Tibial nerve (tissue), 4 donors: ENCODE results near the gene PSORS1C1. TPM values are rescaled to one million over a fixed set of nuclear protein-coding genes. Genes with fewer than 3 reads are reported as not detected.

ENCODE experiments used
- DNase-seq, 2 donors: peaks; one replicate each; pipeline ENCODE4 v3.0.0-alpha.2; 2019; ENCODE audit warnings: low spot score in 2 of 2
- H3K27ac ChIP-seq, 4 donors: fragments of 200-600 bp; sonication (generic) in 3 of 4; one replicate each; pipeline ENCODE4 v1.5.1; 2017 to 2019; ENCODE audit warnings: mild to moderate bottlenecking in 1 of 4
- H3K27me3 ChIP-seq, 2 donors: fragments of 200-600 bp; sonication (generic) in 1 of 2; one replicate each; pipeline versions ENCODE4 v1.5.1 to v1.6.0; 2017 to 2019
- H3K36me3 ChIP-seq, 3 donors: fragments of 200-600 bp; sonication (generic); one replicate each; pipeline ENCODE4 v1.5.1; 2018 to 2019
- H3K4me1 ChIP-seq, 4 donors: fragments of 200-600 bp; sonication (generic) in 3 of 4; one replicate each; pipeline ENCODE4 v1.5.1; 2017 to 2019
- H3K4me3 ChIP-seq, 4 donors: fragments of 200-600 bp; sonication (generic) in 3 of 4; one replicate each; pipeline ENCODE4 v1.5.1; 2017 to 2019; ENCODE audit warnings: mild to moderate bottlenecking in 1 of 4, moderate library complexity in 1 of 4
- H3K9me3 ChIP-seq, 4 donors: fragments of 200-600 bp; sonication (generic) in 3 of 4; one replicate each; pipeline ENCODE4 v1.5.1; 2017 to 2019
- CTCF ChIP-seq, 5 experiments: fragments of 200-600 bp in 3 of 5; fragments of 450-650 bp in 2 of 5; sonication (generic) in 3 of 5; IDR thresholded peaks; one replicate each; pipeline ENCODE4 v1.5.1; 2016 to 2019; ENCODE audit warnings: antibody characterized with exemption in 5 of 5, mild to moderate bottlenecking in 3 of 5, moderate library complexity in 2 of 5
- EP300 ChIP-seq, 2 donors: sonication (generic); formaldehyde crosslinking; IDR thresholded peaks; one replicate each; pipeline ENCODE4 v1.6.1; 2017; ENCODE audit warnings: antibody characterized with exemption in 2 of 2, mild to moderate bottlenecking in 1 of 2
- POLR2A ChIP-seq, 2 donors: fragments of 450-650 bp; IDR thresholded peaks; one replicate each; pipeline ENCODE4 v1.6.1; 2017; ENCODE audit warnings: antibody characterized with exemption in 2 of 2, mild to moderate bottlenecking in 2 of 2, moderate library complexity in 2 of 2
- WGBS, 2 donors: methylation state at CpG; one replicate each; pipeline ENCODE4 v1.1.5; 2018; 5-methylcytosine and 5-hydroxymethylcytosine counted together
- total RNA-seq, 4 donors: library from RNA; depleted of rRNA; stranded (reverse); fragments of >200 nt; gene quantifications; one replicate each; pipeline ENCODE4 v1.1.0, GENCODE V29; 2016

Gene PSORS1C1
- total RNA-seq, 4 donors from 2014 or later: 0.42 to 8.5 (median 2.2) TPM

- H3K27ac ChIP-seq: no peak overlapping the region
- peaks cover 0 to 30% (median 6%) of the 10 kb centered on the region in 4 donors for H3K4me1 ChIP-seq
- TF ChIP-seq EP300 (IDR thresholded peaks at IDR 0.05): no peak
- no peak for TF ChIP-seq CTCF (IDR thresholded peaks at IDR 0.05)
- TF ChIP-seq POLR2A (IDR thresholded peaks at IDR 0.05): no peak
- no peak for DNase-seq
- H3K36me3 ChIP-seq: no peaks in the 10 kb centered on the region
- no peak overlapping the region for H3K4me3 ChIP-seq
- WGBS, 2 donors: 83 to 85% methylated on average over 4 of the region's 4 CpGs
- H3K9me3 ChIP-seq: no peaks in the 10 kb centered on the region
- no peaks in the 10 kb centered on the region for H3K27me3 ChIP-seq
Observed at GRCh38 chr6:31074401-31074800, 40.2 kb upstream of the PSORS1C1 start.

DNA sequence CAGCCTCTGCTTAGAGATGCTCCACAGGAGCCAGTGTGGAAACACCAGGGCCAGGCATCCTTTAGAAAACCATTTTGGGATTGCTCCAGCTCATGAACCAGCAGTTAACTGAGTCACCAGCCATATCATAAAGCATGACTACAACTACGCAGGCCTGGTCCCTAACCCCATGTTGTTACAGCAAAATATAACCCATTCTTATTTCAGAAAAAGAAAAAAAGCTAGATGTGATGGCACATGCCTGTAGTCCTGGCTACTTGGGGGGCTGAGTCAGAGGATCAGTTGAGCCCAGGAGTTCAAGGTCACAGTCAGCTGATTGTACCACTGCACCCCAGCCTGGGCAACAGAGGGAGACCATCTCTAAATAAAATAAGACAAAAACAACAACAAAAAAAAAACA, 39.1 kb upstream of the PSORS1C1 start:
- no peak overlapping the region for H3K27ac ChIP-seq
- no peaks in the 10 kb centered on the region for H3K36me3 ChIP-seq
- no peaks in the 10 kb centered on the region for H3K27me3 ChIP-seq
- no peak overlapping the region for H3K4me3 ChIP-seq
- WGBS, 2 donors: 83 to 93% methylated on average over 1 of the region's 1 CpG
- peaks cover 0 to 27% (median 7%) of the 10 kb centered on the region in 4 donors for H3K4me1 ChIP-seq
- no peak for TF ChIP-seq POLR2A (IDR thresholded peaks at IDR 0.05)
- TF ChIP-seq EP300 (IDR thresholded peaks at IDR 0.05): no peak
- TF ChIP-seq CTCF (IDR thresholded peaks at IDR 0.05): no peak
- no peak for DNase-seq
- H3K9me3 ChIP-seq: no peaks in the 10 kb centered on the region

DNA sequence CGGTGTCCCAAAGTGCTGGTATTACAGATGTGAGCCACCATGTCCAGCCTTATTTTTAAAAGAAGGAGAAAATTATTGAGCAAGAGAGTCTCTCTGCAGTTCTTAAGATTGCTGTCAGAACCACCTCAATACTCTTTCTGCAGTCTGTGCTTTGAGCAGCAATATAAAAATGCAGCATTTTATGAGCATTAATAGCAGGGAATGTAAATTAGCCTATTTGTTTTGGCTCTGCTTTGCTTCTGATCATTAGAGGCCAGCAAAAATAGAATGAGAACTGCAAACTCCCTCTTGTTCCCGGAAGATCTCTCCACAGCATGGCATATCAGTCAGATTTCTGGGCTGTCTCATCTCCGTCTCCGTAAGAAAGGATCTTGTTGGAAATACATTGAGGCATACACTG, 38.0 kb upstream of the PSORS1C1 start:
- Histone ChIP-seq H3K9me3 (no peaks in the 10 kb centered on the region), H3K4me3 (no peak overlapping the region), H3K36me3 (no peaks in the 10 kb centered on the region), H3K27me3 (no peaks in the 10 kb centered on the region), H3K27ac (no peak overlapping the region), H3K4me1 (peaks cover 0 to 23% (median 7%) of the 10 kb centered on the region in 4 donors)
- 71 to 80% methylated on average over 4 of the region's 4 CpGs for WGBS, 2 donors
- no peak for DNase-seq
- TF ChIP-seq POLR2A (IDR thresholded peaks at IDR 0.05): no peak
- no peak for TF ChIP-seq EP300 (IDR thresholded peaks at IDR 0.05)
- TF ChIP-seq CTCF (IDR thresholded peaks at IDR 0.05): no peak

GRCh38 chr6:31079656-31080261, 34.8 kb upstream of the PSORS1C1 start:
- Histone ChIP-seq H3K36me3 (no peaks in the 10 kb centered on the region), H3K27me3 (no peaks in the 10 kb centered on the region), H3K4me3 (peak overlapping the region in 2 of 4 donors; percentile 26 to 27), H3K4me1 (peaks cover 0 to 11% (median 2%) of the 10 kb centered on the region in 4 donors), H3K9me3 (no peaks in the 10 kb centered on the region), H3K27ac (peak overlapping the region in 1 of 4 donors; percentile 33)
- WGBS, 2 donors: 24 to 25% methylated on average over 22 of the region's 22 CpGs
- DNase-seq: peak; percentile 52 to 85
- TF ChIP-seq EP300 (IDR thresholded peaks at IDR 0.05): no peak
- TF ChIP-seq CTCF (IDR thresholded peaks at IDR 0.05): peak; percentile 63 to 91 (median 78)

- WGBS, 2 donors: 75 to 78% methylated on average over 6 of the region's 6 CpGs
Observed at GRCh38 chr6:31081872-31082271, 32.7 kb upstream of the PSORS1C1 start.

More at GRCh38 chr6:31081872-31082271, 32.7 kb upstream of the PSORS1C1 start:
- no peaks in the 10 kb centered on the region for H3K36me3 ChIP-seq
- H3K9me3 ChIP-seq: no peaks in the 10 kb centered on the region
- peaks cover 0 to 15% (median 2%) of the 10 kb centered on the region in 4 donors for H3K4me1 ChIP-seq
- no peak for DNase-seq
- H3K27ac ChIP-seq: no peak overlapping the region
- no peaks in the 10 kb centered on the region for H3K27me3 ChIP-seq
- H3K4me3 ChIP-seq: no peak overlapping the region
- TF ChIP-seq CTCF (IDR thresholded peaks at IDR 0.05): no peak
- no peak for TF ChIP-seq EP300 (IDR thresholded peaks at IDR 0.05)
- TF ChIP-seq POLR2A (IDR thresholded peaks at IDR 0.05): no peak
